OCI-LY7 (cell line): ENCODE data around the gene SRP72.

Experiments used
- CTCF ChIP-seq: fragments of 200-600 bp; sonication (generic); conservative IDR thresholded peaks from 2 replicates; pipeline ENCODE4 v1.5.1; 2014; ENCODE audit warnings: mild to moderate bottlenecking, antibody characterized with exemption, low read length, moderate library complexity, mixed read lengths
- EZH2phosphoT487 ChIP-seq: fragments of 200-600 bp; sonication (generic); IDR thresholded peaks from 2 replicates; pipeline ENCODE4 v1.6.1; 2018; ENCODE audit warnings: low read depth, borderline replicate concordance, mild to moderate bottlenecking, mixed run types, antibody characterized with exemption, low read length, moderate library complexity, mixed read lengths

GRCh38 chr4:56424697-56425514, 42.5 kb upstream of the SRP72 start:
- TF ChIP-seq CTCF: peak; percentile 91
- no peak for TF ChIP-seq EZH2phosphoT487
